GM12865 (cell line): ENCODE results near the gene KCTD16.

ENCODE experiments used
- DNase-seq: peaks from one replicate; pipeline ENCODE4 v3.0.0; 2010; ENCODE audit warnings: low read depth
- H3K4me3 ChIP-seq: 2 replicates; pipeline ENCODE4 v1.5.1; 2011; ENCODE audit warnings: mild to moderate bottlenecking, low read depth, low read length, control low read depth
- TF ChIP-seq, protein P1 (sequence below): IDR thresholded peaks from 2 replicates; pipeline ENCODE4 v1.5.1; 2011; ENCODE audit warnings: low read length, control low read depth, low read depth, inconsistent platforms; ENCODE audit not compliant: insufficient read depth; ENCODE audit errors: missing control alignments

The KCTD16 gene

GRCh38 chr5:144202726-144203125 lies 32.1 kb downstream of the KCTD16 start:
- TF ChIP-seq, protein P1, sequence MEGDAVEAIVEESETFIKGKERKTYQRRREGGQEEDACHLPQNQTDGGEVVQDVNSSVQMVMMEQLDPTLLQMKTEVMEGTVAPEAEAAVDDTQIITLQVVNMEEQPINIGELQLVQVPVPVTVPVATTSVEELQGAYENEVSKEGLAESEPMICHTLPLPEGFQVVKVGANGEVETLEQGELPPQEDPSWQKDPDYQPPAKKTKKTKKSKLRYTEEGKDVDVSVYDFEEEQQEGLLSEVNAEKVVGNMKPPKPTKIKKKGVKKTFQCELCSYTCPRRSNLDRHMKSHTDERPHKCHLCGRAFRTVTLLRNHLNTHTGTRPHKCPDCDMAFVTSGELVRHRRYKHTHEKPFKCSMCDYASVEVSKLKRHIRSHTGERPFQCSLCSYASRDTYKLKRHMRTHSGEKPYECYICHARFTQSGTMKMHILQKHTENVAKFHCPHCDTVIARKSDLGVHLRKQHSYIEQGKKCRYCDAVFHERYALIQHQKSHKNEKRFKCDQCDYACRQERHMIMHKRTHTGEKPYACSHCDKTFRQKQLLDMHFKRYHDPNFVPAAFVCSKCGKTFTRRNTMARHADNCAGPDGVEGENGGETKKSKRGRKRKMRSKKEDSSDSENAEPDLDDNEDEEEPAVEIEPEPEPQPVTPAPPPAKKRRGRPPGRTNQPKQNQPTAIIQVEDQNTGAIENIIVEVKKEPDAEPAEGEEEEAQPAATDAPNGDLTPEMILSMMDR = no peak
- DNase-seq = no peak
- H3K4me3 ChIP-seq = no peak overlapping the region

DNA sequence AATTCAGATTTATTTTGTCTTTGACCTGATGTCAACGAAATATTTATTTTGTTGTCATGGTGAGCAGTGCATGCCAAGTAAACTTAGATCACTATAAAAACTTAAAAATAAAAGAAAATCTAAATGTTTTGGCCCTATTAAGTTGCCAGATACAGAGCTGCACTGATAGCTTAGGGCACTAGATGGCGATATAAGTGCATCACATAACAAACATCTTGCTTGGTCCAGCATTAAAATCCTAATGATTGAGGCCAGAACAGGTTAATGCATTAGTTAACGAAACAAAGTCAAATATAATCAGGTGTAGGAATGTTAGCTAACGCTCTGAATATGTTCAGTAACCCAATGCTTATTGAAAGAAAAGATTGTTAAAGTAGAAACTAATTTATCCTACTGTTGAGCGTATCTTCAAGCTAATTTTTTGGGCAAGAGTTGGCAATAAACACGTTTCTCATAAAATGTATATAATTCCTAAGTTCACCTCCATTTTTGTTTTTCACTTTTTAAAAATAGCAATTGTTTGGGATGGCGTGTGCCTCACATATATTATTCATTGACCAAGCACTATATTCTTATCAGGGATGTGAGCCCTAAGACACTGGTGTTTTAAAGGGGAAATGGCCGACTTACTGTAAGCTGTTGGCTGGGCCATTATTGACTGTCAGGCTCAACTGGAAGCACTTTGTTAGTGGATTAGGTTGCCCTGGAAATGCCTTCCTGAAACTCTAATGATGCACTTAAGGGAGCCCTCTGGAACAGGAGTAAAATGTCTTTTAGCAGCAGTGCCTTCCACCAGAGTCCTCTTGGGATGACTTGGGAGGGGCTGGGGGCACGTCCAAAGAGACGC lies 33.3 kb downstream of the KCTD16 start:
- no peak overlapping the region for H3K4me3 ChIP-seq
- peak; percentile 70 for DNase-seq
- TF ChIP-seq, protein P1 = peak; percentile 76

DNA sequence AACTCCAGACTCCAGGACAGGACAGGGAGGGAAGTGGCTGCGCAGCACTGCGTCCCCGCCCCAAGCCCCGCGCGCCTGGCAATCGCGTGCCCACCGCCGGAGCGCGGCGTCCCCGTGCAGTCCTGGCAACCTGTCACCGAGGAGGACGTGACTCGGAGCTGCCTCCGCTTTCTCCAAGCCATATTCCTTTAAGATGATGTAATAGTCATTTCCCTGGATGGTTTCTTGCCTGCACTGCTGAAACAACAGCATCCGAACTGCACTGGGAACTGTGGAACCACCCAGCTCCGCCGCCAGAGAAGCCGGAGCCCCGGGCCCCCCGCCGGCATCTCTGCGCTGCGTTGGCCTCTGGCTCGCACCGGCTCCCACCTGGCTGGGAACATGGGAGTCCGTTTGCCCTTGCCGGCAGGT lies 34.5 kb downstream of the KCTD16 start:
- DNase-seq = no peak
- TF ChIP-seq, protein P1 = no peak
- H3K4me3 ChIP-seq = no peak overlapping the region

- TF ChIP-seq, protein P1 = no peak
- no peak overlapping the region for H3K4me3 ChIP-seq
- DNase-seq = no peak
Observed at GRCh38 chr5:144206141-144206540, 35.5 kb downstream of the KCTD16 start.

GRCh38 chr5:144207875-144208444 lies 37.3 kb downstream of the KCTD16 start:
- H3K4me3 ChIP-seq = no peak overlapping the region
- no peak for DNase-seq
- TF ChIP-seq, protein P1 = no peak

- no peak overlapping the region for H3K4me3 ChIP-seq
- TF ChIP-seq, protein P1 = no peak
- no peak for DNase-seq
Observed at GRCh38 chr5:144209361-144209760, 38.7 kb downstream of the KCTD16 start.
